Trophoblast cell (in vitro differentiated cells and primary cell): ENCODE results near the gene DENND1C.

ENCODE experiments used
- DNase-seq, 2 donors: peaks; one replicate each; pipeline ENCODE4 v3.0.0-alpha.2; 2016
- H2AFZ ChIP-seq: 2 replicates; pipeline ENCODE4 v1.6.1; 2013; ENCODE audit warnings: low read length, moderate library complexity, mild to moderate bottlenecking; ENCODE audit not compliant: insufficient read depth, poor library complexity
- H2AK5ac ChIP-seq: 2 replicates; pipeline ENCODE4 v1.6.1; 2013; ENCODE audit warnings: mild to moderate bottlenecking, low read length
- H2BK120ac ChIP-seq: 2 replicates; pipeline ENCODE4 v1.6.1; 2013; ENCODE audit warnings: low read length, mild to moderate bottlenecking, moderate library complexity; ENCODE audit not compliant: insufficient read depth, poor library complexity
- H2BK12ac ChIP-seq: 2 replicates; pipeline ENCODE4 v1.6.1; 2013; ENCODE audit warnings: mild to moderate bottlenecking, low read length, moderate library complexity
- H2BK5ac ChIP-seq: 2 replicates; pipeline ENCODE4 v1.6.1; 2013; ENCODE audit warnings: low read length, low read depth, moderate library complexity, mild to moderate bottlenecking; ENCODE audit not compliant: poor library complexity
- H3K14ac ChIP-seq: 2 replicates; pipeline ENCODE4 v1.6.1; 2013; ENCODE audit warnings: mild to moderate bottlenecking, low read length
- H3K18ac ChIP-seq: 2 replicates; pipeline ENCODE4 v1.6.1; 2013; ENCODE audit warnings: mild to moderate bottlenecking, low read length
- H3K23ac ChIP-seq: 2 replicates; pipeline ENCODE4 v1.6.1; 2013; ENCODE audit warnings: low read length
- H3K27ac ChIP-seq: 2 replicates; pipeline ENCODE4 v1.5.1; 2013; ENCODE audit warnings: low read depth, mild to moderate bottlenecking, inconsistent platforms, low read length, moderate library complexity
- H3K27me3 ChIP-seq: 2 replicates; pipeline ENCODE4 v1.6.1; 2013; ENCODE audit warnings: inconsistent platforms, mild to moderate bottlenecking, low read length, moderate library complexity; ENCODE audit not compliant: insufficient read depth
- H3K36me3 ChIP-seq, 2 experiments: 1 replicate in 1 of 2; 2 replicates in 1 of 2; pipeline ENCODE4 v1.6.1; 2013; ENCODE audit warnings: low read length in 2 of 2, mild to moderate bottlenecking in 2 of 2, moderate library complexity in 1 of 2; ENCODE audit not compliant: insufficient read depth in 2 of 2, control insufficient read depth in 1 of 2
- H3K4ac ChIP-seq: 2 replicates; pipeline ENCODE4 v1.6.1; 2013; ENCODE audit warnings: low read depth, mild to moderate bottlenecking, low read length, moderate library complexity
- H3K4me1 ChIP-seq, 2 experiments: 1 replicate in 1 of 2; 2 replicates in 1 of 2; pipeline ENCODE4 v1.6.1; 2013; ENCODE audit warnings: low read length in 2 of 2, mild to moderate bottlenecking in 2 of 2, moderate library complexity in 1 of 2; ENCODE audit not compliant: insufficient read depth in 2 of 2, control insufficient read depth in 1 of 2
- H3K4me2 ChIP-seq: 2 replicates; pipeline ENCODE4 v1.6.1; 2013; ENCODE audit warnings: inconsistent platforms, mild to moderate bottlenecking, low read length, moderate library complexity
- H3K4me3 ChIP-seq: 2 replicates; pipeline ENCODE4 v1.5.1; 2013; ENCODE audit warnings: mild to moderate bottlenecking, low read depth, low read length, inconsistent platforms
- H3K79me1 ChIP-seq: one replicate; pipeline ENCODE4 v1.6.1; 2013; ENCODE audit warnings: low read length
- H3K79me2 ChIP-seq: 2 replicates; pipeline ENCODE4 v1.6.1; 2013; ENCODE audit warnings: low read length, mild to moderate bottlenecking; ENCODE audit not compliant: control insufficient read depth, insufficient read depth, poor library complexity
- H3K9ac ChIP-seq: 2 replicates; pipeline ENCODE4 v1.6.1; 2013; ENCODE audit warnings: mild to moderate bottlenecking, low read length
- H3K9me3 ChIP-seq: 2 replicates; pipeline ENCODE4 v1.6.1; 2013; ENCODE audit warnings: low read depth, mild to moderate bottlenecking, control low read depth, inconsistent platforms, low read length; ENCODE audit not compliant: insufficient read depth
- H4K12ac ChIP-seq: 2 replicates; pipeline ENCODE4 v1.6.1; 2013; ENCODE audit warnings: low read depth, mild to moderate bottlenecking, low read length, moderate library complexity
- H4K8ac ChIP-seq: 2 replicates; pipeline ENCODE4 v1.6.1; 2013; ENCODE audit warnings: low read depth, mild to moderate bottlenecking, low read length, moderate library complexity
- H4K91ac ChIP-seq: one replicate; pipeline ENCODE4 v1.6.1; 2013; ENCODE audit warnings: low read depth, mild to moderate bottlenecking, low read length, moderate library complexity
- WGBS: extraction: QIAGEN DNeasy Blood & Tissue Kit; methylation state at CpG from one replicate; pipeline ENCODE4 v1.1.7; 2013; ENCODE audit warnings: missing lambda C conversion rate; ENCODE audit not compliant: insufficient read length, insufficient coverage; ENCODE audit errors: extremely low coverage; 5-methylcytosine and 5-hydroxymethylcytosine counted together

DENND1C gene

DNA sequence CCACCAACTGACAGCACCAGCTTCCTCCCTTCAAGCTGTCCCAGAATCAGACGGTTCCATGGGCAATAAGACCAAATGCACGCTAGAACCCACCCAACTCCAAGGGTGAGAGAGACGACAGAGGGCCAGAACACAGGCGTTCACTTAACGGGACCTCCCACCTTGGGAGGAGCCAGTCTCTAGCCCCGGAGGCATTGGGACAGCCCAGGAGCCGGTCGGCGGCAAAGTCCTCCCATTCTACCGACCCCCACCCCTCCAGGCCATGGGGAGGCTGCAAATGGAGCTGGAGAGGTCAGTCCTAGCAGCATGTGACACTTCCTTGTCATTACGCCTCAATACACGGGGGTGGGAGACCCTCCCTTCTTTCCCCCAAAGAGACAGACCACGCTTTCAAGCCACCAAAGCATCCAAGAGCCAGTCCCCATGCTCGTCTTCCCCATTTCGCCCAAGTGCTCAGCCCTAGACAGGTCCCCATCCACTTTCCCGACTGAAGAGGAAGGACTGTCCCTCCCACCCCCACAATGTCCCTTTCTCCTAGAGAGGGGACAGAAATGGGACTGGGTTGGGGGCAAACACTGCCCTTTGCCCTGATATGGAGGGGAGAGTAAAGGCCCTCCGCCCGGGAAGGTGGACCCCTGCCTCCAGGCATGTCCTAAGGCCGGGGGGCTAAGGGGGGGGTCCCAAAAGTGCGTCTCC is 57.9 kb downstream of the DENND1C start:
- Histone ChIP-seq H3K9me3 (peaks cover 10% of the 10 kb centered on the region), H3K4ac (peak overlapping the region; percentile 97)
- WGBS, result no CpG with 5 or more reads among the region's 20 CpGs

DNA sequence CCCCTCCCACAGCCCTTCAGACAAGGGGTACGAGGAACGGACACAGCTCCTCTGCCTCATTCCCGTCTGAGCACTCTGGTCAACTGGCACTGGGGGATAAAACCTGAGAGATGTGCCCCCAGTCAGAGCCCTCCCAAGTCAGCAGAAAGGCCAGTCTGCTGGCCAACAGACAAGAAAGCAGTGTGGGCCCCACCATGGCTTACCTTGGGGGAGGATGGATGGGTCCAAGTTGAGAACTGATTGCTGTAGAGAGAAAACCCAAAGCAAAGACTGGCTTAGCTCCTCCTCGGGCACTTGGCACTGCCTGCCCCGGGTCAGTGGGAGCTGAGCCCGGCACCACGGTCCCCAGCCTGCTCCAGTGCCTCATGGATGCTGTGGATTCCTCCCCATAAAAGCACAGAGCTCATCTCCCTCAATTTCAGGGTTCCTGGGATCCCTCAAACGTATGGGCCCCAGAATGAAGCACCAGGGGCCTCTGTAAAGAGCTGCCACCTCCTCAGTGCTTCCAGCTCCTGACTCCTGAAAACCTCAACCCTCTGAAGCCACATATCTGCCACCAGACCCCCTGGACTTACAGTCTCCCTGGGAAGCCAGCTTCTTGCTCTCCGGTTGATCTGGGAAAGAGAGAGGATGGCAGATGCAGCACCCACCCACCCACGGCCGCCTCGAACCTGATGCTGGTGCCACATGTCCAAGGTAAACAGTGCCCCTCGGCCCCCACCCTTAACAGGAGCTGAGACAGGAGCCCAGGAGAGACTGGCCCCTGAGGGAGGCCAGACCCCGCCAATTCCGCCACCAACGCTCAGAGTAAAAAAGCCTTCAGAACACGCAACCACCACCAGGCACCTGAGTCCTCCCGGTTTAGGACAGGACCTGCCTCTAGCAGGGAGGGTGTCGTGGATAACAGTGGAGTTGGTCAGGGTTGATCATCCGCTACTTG is 60.2 kb downstream of the DENND1C start:
- Histone ChIP-seq H3K79me1 (peaks cover 8% of the 10 kb centered on the region), H3K79me2 (peaks cover 35% of the 10 kb centered on the region), H3K4ac (peak overlapping the region; percentile 97), H2BK12ac (no peak overlapping the region), H4K91ac (no peak overlapping the region), H2AK5ac (no peak overlapping the region), H3K4me3 (no peak overlapping the region), H3K9ac (no peak overlapping the region), H3K9me3 (peaks cover 10% of the 10 kb centered on the region), H4K8ac (no peak overlapping the region), H3K4me2 (no peak overlapping the region), H3K4me1 (peaks cover 6 to 10% of the 10 kb centered on the region in 2 experiments), H2BK5ac (no peak overlapping the region), H3K14ac (no peak overlapping the region), H2BK120ac (no peak overlapping the region), H3K27me3 (no peaks in the 10 kb centered on the region), H4K12ac (no peak overlapping the region), H2AFZ (no peak overlapping the region), H3K36me3 (peaks cover 62 to 65% of the 10 kb centered on the region in 2 experiments), H3K23ac (no peak overlapping the region), H3K18ac (no peak overlapping the region), H3K27ac (no peak overlapping the region)
- no peak for DNase-seq
- WGBS, result no CpG with 5 or more reads among the region's 20 CpGs

More for the DNA sequence above, 57.9 kb downstream of the DENND1C start:
- peak overlapping the region; percentile 40 for H3K18ac ChIP-seq
- peak overlapping the region; percentile 88 for H3K4me3 ChIP-seq
- H2AK5ac ChIP-seq, result peak overlapping the region; percentile 80
- peak overlapping the region; percentile 97 for H3K4me2 ChIP-seq
- peak overlapping the region; percentile 31 for H4K12ac ChIP-seq
- peak overlapping the region; percentile 66 for H3K27ac ChIP-seq
- H3K4me1 ChIP-seq, result peaks cover 6 to 10% of the 10 kb centered on the region in 2 experiments
- H3K79me1 ChIP-seq, result peaks cover 8% of the 10 kb centered on the region
- DNase-seq, result peak; percentile 56 to 65
- H4K8ac ChIP-seq, result peak overlapping the region; percentile 59
- H2AFZ ChIP-seq, result peak overlapping the region; percentile 30
- peak overlapping the region; percentile 53 for H2BK120ac ChIP-seq
- peaks cover 39 to 42% of the 10 kb centered on the region in 2 experiments for H3K36me3 ChIP-seq
- peak overlapping the region; percentile 83 for H4K91ac ChIP-seq
- H3K79me2 ChIP-seq, result peaks cover 35% of the 10 kb centered on the region
- H3K23ac ChIP-seq, result no peak overlapping the region
- no peaks in the 10 kb centered on the region for H3K27me3 ChIP-seq
- no peak overlapping the region for H2BK12ac ChIP-seq
- peak overlapping the region; percentile 59 for H3K14ac ChIP-seq
- peak overlapping the region; percentile 80 for H2BK5ac ChIP-seq
- peak overlapping the region; percentile 82 for H3K9ac ChIP-seq

GRCh38 chr19:6418562-6418932 is 63.0 kb downstream of the DENND1C start:
- H3K4ac ChIP-seq, result no peak overlapping the region
- peaks cover 87 to 88% of the 10 kb centered on the region in 2 experiments for H3K36me3 ChIP-seq
- no peaks in the 10 kb centered on the region for H3K27me3 ChIP-seq
- H2BK5ac ChIP-seq, result no peak overlapping the region
- H3K27ac ChIP-seq, result no peak overlapping the region
- H3K4me3 ChIP-seq, result no peak overlapping the region
- no peak overlapping the region for H3K23ac ChIP-seq
- no peak overlapping the region for H4K12ac ChIP-seq
- H3K9me3 ChIP-seq, result peaks cover 5% of the 10 kb centered on the region
- no peak overlapping the region for H2BK120ac ChIP-seq
- H3K79me1 ChIP-seq, result no peaks in the 10 kb centered on the region
- no peak overlapping the region for H3K9ac ChIP-seq
- no peak overlapping the region for H3K14ac ChIP-seq
- peaks cover 6% of the 10 kb centered on the region in 2 experiments for H3K4me1 ChIP-seq
- H4K91ac ChIP-seq, result no peak overlapping the region
- H2AK5ac ChIP-seq, result no peak overlapping the region
- no peak overlapping the region for H2AFZ ChIP-seq
- no peak overlapping the region for H4K8ac ChIP-seq
- no peak overlapping the region for H3K4me2 ChIP-seq
- H3K79me2 ChIP-seq, result peaks cover 30% of the 10 kb centered on the region
- no peak overlapping the region for H2BK12ac ChIP-seq
- no peak for DNase-seq
- H3K18ac ChIP-seq, result no peak overlapping the region
- WGBS, result no CpG with 5 or more reads among the region's 19 CpGs

DNA sequence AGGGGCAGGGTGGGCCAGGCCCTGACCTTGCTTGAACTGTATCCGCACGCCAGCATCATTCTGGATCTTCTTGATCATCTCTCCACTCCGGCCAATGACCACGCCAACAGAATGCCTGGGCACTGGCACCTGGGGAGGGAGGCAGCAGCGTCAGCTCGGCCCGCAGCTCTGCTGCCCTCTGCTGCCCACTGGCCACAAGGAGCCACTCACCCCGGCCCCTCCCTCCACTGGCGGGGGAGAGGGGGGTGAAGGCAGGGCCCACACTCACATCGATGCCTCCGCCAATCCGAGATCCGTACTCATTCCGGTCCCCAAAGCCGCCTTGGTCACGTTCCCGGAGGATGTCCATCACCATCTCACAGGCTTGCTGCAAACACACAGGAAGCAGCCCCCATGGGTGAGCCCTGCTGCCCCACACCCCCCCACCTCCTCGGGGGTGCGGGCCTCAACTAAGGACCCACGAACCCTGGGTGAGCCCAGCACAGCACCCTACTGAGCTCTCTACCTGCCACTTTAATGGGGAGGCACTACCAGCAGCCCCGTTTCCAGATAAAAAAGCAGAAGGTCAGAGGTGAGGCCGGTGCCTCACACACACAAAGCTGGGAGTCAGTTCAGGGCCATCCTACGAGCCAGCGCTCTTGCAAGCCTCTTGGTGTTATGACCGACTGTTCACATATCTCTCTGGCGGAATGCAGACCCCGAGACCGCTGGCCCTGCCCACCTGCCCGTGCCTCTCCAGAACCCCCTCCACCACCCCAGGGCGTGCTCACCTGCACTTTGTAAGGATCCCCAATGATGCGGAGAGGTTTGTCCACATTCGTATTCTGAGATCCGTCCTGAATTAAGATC is 63.6 kb downstream of the DENND1C start:
- H2AK5ac ChIP-seq, result no peak overlapping the region
- H3K27ac ChIP-seq, result no peak overlapping the region
- H3K14ac ChIP-seq, result no peak overlapping the region
- no peak overlapping the region for H3K18ac ChIP-seq
- H3K9ac ChIP-seq, result no peak overlapping the region
- no peak overlapping the region for H4K8ac ChIP-seq
- peaks cover 24% of the 10 kb centered on the region for H3K79me2 ChIP-seq
- no peaks in the 10 kb centered on the region for H3K27me3 ChIP-seq
- no peak for DNase-seq
- peaks cover 87 to 89% of the 10 kb centered on the region in 2 experiments for H3K36me3 ChIP-seq
- H2BK120ac ChIP-seq, result no peak overlapping the region
- H3K9me3 ChIP-seq, result peaks cover 5% of the 10 kb centered on the region
- H2BK5ac ChIP-seq, result no peak overlapping the region
- no peak overlapping the region for H3K4me3 ChIP-seq
- no peak overlapping the region for H4K12ac ChIP-seq
- H4K91ac ChIP-seq, result no peak overlapping the region
- H3K4ac ChIP-seq, result no peak overlapping the region
- no peak overlapping the region for H2AFZ ChIP-seq
- H3K79me1 ChIP-seq, result no peaks in the 10 kb centered on the region
- H2BK12ac ChIP-seq, result no peak overlapping the region
- H3K23ac ChIP-seq, result no peak overlapping the region
- no peak overlapping the region for H3K4me2 ChIP-seq
- no CpG with 5 or more reads among the region's 33 CpGs for WGBS
- H3K4me1 ChIP-seq, result peaks cover under 1 to 1% of the 10 kb centered on the region in 2 experiments
